Stimulated activated CD4-positive, alpha-beta T cell treated with anti-CD3 and anti-CD28 coated beads, TNF-alpha, amount 100 ng/mL, for 24 hours (primary cell): Measurements from ENCODE around the gene LYRM7.
"Not testable (repeated sequence)": the region's sequence is repeated elsewhere in the genome, so short reads cannot be mapped to it uniquely, and the experiment has no call there.

ENCODE experiments used
- DNase-seq, 3 experiments: peaks; one replicate each; pipeline ENCODE4 v3.0.0-alpha.2; 2020; ENCODE audit warnings: low read depth in 3 of 3

LYRM7 gene

DNA sequence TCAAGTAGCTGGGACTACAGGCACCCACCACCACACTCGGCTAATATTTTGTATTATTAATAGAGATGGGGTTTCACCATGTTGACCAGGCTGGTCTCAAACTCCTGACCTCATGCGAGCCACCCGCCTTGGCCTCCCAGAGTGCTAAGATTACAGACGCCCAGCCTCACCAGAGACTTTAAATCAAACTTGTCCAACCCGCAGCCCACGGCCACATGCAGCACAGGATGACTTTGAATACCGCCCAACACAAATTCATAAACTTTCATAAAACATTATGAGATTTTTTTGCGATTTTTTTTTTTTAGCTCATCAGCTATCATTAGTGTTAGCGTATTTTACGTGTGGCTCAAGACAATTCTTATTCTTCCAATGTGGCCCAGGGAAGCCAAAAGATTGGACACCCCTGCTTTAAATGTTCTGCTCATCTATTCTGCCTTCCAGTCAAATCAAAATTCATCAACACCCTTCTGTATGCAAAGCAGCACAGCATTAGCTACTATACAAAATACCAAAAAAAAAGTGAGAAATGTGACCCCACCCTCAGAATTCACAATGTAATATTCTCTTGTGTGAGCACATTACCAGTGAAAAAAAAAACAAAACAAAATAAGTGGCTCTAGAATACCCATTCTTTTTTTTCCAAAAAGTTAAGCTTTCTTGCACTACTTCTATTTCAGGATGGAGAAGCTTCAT, 50.4 kb downstream of the LYRM7 start:
- DNase-seq, result no peak

DNA sequence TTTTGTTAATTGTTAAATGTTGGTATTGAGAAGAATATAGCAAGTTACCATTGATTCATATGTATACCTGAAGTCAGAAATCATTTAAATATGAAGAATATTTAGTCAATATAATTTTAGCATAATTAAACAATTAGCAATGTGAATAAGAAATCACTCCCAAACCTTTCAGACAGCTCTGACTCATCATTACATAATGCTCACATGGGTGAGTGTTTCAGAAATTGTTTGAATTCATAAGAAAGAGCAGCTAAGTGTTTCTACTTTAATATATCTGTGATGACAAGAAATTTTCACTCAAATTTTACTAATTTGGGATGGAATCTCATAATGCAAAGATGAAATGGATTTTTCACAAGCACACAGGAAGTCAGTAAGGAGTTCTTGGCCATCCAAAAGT, 51.1 kb downstream of the LYRM7 start:
- DNase-seq, result no peak

DNA sequence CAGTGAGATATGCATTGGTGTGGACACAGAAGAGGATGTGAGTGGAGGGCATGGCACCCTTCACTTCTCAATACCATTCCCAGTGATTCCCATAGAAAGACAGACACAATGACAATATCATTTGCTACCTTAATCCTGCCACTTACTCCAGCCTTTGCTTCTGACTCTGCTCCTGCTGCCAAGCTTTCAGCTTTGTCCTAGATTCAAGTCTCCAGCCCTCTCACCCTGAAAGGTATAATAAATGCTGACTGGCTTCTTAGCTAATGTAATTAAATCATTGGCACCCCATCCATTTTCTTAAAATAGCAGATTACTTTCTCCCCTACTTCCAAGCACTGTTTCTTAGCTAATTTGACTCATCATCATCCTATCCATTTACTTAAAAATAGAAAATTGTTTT, 52.0 kb downstream of the LYRM7 start:
- no peak for DNase-seq

DNA sequence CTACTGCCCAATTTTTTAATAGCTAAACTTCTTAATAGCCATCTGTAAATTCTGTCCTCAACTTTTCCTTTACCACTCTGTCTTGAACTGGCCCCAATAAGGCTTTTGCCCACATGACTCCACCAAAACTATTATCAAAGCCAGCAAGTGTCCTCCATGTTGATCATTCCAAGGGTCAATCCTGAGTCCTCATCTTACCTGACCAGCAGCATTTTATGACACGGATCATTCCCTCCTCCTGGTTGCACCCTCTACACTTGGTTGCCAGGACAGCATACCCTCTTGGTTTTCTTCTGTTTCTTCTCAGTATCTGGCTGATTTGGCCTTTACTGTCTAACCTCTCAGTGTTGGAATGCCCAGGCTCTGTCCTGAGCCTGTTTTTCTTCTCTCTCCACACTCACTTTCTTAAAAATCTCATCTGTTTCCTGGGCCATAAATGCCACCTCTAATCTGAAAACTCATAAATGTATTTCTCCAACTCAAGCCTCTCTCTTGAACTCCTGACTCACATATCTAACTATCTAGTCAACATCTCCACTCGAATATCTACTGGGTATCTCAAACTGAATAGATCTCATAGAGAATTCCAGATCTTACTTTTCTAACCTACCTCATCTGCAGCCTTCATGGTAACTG, 53.1 kb downstream of the LYRM7 start:
- no peak for DNase-seq

DNA sequence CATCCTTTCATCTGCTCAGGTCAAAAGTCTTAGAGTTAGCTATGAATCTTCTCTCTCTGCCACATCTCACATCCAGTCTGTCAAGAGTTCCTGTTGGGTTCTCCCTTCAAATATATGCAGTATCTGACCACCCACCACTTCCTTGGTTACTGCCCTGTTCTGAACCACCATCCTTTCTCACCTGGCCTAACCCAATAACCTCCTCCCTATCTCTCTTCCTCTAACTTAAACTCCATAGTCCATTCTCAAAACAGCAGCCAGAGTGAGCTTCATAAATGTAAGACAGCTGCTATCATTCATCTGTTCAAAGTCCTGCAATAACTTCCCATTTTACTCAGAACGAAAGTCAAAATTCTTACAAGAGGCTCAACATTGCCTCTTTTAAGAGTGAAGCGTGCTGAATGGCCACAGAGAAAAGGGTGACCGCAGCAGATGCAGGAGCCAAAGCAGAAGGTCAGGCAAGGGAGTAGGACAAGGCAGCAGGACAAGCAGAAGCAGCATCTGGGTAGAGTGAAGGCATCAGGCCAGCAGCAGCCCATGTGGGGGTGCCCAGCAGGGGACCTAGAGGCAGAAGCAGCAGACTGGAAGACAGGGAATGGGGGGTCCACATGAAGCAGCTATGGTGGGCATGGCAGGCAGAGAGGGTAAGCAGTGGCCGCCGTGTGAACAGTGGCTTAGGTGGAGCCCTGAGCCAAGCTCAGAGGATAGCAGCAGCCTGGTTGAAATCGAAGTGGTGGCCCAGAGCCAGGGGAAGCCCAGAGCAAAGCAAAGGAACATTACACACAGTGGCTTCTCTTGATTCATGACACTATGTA, 53.9 kb downstream of the LYRM7 start:
- no peak for DNase-seq

DNA sequence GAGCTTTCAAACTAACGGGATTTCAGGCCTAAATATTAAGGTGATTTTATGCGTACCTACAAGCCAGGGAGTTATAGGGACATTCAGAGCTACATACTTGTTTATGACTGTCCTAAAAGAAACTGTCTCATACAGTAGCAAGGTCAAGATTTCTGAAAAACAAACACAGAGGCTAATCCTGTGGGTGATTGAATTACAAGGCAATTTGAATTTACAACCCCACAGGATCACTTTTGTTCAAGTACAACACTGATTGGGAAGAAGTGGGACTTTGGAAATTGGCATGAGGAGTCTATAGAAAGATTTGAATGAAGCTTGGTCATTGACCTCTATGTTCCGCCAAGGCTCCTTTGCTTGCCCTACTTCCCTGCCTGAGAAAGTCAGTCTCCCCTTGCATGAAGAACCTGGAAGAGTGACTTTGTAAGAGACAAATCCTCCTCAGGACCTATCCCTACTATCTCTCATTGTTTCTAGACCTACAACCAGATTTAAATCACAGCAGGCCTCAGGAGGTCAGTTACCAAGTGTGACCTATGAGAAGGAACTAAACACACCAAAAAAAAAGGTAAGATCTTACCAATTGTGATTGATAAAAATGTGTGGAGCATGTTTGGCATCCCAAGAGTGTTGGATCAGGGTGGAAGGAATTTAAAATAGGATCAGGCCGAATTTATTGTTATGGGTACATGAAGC, 54.7 kb downstream of the LYRM7 start:
- no peak for DNase-seq

DNA sequence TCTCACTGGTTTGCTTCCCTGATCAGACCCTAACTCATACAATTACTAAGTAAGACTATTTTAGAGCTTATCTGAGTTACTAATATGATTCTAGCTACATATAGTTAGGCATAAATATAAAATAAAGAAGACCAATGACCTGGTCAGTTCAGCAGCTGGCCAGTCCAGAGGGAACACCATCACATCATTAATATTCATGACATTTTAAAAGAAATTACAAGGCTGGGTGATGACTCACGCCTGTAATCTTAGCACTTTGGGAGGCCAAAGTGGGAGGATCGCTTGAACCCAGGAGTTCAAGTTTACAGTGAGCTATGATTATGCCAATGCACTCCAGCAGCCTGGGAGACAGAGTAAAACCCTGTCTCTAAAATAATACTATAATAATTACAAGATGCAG, 56.2 kb downstream of the LYRM7 start:
- DNase-seq, result no peak

DNA sequence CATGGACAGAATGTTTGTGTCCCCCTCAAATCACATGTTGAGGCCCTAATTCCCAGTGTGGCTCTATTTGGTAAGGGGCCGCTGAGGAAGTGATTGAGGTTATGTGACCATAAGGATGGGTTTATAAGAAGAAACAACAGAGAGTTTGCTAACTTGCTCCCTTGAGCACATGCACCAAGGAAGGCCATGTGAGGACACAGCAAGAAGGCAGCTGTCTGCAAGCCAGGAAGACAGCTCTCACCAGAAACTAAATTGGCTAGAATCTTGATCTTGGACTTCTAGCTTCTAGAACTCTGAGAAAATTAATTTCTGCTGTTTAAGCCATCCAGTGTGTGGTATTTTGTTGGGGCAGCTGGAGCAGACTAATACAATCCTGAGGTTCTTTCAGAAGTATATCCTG, 57.9 kb downstream of the LYRM7 start:
- no peak for DNase-seq

DNA sequence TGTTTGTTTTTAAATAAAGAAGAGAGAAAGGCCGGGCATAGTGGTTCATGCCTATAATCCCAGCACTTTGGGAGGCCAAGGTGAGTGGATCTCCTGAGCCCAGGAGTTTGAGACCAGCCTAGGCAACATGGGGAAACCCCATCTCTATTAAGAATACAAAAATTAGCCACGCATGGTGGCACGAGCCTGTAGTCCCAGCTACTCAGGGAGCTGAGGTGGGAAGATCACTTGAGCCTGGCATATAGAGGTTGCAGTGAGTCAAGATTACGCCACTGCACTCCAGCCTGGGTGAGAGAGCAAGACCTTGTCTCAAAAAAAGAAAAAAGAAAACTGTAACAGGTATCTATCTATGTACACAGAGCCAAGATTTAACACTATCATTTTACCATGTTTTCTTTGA, 58.9 kb downstream of the LYRM7 start:
- DNase-seq, result no peak

DNA sequence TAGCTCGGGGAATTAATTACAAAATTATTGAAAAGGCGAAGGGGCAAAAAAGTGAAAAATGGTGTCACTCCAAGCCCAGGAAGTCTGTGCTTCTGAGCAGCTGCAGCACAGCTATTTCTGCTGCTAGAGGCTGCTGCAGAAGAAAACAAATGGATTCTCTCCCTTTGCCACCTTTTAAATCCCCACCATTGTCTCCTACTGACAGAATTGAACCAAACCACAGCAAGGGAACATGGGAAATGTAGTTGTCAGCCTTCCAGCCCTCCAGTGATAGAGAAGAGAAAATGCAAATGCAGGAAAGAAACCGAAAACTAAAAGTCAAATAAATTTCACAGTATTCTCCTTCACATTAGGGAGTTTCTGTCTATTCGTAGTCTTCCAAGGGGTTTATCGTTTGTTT, 59.7 kb downstream of the LYRM7 start:
- no peak for DNase-seq

DNA sequence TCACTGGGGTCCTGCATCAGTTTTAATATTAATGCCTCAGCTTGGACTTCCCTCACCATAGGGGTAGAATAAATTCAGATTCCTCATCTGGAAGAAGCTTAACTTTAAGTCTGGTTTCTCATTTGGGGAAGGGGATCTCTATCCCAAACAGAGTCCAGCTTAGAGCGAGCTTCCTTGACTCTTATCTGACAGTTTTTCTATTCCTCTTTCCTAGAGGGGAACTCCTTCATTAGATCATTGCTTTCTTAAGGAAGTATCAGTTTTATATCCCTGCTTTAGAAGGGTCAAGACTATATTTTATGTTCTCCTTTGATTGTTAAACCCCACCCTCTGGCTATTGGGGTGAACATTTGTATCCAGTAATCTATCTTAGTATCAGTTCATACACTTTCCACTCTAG, 68.9 kb downstream of the LYRM7 start:
- no peak for DNase-seq

DNA sequence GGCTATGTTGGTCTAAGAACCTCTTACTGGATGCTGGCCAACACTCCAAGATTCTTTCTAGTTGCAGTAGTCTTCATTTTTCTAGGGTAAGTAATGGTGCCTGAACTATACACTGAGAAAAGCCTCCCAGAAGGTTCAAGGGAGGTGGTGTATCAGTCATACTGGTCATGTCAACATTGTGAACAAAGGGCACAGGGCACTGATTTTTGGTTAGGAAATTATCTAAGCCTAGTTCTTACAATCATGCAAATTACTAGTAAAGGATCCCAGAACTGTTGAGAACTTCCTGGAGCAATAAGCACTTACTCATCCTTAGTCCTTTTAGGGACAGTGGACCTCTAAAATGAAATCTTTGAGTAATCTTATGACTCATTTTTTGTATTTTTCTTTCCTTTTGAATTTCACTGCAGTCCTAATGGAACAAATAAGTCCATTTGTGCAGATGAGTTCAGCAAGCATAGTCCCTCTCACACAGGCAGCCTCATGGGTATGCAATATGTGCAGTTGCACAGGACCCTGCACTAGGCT, 72.0 kb downstream of the LYRM7 start:
- DNase-seq, result no peak

DNA sequence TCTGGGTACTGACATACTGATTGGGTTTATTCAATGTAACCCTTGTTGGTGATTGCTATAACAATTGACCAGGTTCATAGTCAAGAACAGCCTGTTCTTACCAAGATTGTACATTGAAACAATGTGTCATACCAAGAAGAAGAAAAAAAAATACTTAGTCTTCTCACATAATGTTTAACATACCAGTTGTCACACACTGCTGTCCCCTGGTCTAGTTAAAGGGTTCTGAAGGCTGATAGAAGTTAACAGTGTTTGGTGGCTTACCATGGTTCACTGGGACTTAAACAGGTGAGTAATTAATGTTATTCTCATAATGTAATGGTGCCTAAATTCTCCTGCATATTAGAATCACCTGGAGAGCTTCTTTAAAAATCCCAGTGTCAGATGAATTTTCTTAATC, 74.6 kb downstream of the LYRM7 start:
- no peak for DNase-seq

DNA sequence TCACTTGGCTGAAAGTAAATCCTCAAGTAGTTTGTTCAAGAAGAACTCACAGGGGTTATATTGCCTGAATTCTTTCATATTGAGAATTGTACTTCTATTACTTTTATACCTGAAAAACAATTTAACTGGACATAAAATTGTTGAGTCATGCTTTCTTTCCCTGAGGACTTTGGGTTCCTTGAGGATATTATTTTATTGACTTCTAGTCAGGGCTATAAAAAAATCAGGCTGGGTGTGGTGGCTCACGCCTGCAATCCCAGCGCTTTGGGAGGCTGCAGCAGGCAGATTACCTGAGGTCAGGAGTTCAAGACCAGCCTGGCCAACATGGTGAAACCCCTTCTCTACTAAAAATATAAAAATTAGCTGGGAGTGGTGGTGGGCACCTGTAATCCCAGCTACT, 75.2 kb downstream of the LYRM7 start:
- DNase-seq, result no peak

DNA sequence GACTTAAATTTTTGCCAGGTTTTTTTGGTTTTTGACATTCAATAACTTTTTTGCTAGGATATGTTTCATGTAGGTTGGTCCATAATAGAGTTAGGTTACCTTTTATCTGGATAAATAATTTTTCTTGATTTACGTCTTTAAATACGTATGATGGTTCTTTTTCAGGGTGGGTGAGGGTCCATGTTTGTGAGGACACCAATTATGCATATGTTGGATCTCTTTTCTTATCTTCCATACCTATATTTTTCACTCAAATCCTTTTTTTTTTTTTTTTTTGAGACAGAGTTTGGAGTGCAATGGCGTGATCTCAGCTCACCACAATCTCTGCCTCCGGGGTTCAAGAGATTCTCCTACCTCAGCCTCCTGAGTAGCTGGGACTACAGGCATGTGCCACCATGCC, 75.8 kb downstream of the LYRM7 start:
- DNase-seq, result no peak

DNA sequence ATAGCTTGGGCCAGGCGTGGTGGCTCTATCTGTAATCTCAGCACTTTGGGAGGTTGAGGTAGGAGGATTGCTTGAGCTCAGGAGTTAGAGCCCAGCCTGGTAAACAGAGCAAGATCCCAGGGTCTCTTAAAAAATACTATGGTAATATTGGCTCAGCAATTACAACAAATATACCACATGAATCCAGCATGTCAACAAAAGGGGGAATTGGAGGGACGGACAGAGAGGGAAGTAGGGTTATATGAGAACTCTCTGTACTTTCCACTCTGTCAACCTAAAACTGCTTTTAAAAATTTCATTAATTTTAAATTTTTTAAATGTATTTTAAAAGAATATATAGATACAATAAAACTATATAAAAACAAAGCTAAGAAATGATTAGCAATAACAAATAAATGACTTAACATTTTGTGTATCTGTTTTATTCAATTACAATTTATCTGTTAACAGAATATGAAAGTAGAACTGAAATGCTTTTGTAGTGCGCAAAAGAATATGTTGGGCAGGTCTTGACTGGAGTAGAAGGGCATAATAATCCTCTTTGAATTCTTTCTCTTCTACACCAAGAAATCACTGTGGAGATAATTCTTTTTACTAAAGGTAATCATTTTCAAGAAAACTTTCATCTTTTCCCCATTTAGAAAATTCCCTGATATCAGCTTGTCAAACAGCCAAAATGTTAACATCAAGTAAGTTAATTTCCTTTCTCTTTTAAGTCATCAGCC, 80.2 kb downstream of the LYRM7 start:
- no peak for DNase-seq

DNA sequence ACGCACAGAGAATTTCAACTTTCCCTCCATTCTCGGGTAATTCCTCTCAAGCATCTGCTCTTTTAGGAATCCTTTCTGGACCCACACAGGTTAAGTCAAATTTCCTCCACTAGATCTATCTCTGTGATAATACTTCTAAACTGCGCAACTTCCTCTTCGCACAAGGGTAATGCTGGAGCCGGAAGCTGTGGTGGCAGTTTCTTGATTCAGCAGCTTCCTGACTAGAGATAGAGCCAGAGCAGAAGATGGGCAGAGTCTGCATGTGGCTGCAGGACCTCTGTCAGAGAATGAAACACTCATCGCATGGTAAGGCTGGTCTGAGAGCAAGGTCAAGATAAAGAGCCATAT, 82.1 kb downstream of the LYRM7 start:
- DNase-seq, result peak in 2 of 3 experiments; percentile 59 to 72

DNA sequence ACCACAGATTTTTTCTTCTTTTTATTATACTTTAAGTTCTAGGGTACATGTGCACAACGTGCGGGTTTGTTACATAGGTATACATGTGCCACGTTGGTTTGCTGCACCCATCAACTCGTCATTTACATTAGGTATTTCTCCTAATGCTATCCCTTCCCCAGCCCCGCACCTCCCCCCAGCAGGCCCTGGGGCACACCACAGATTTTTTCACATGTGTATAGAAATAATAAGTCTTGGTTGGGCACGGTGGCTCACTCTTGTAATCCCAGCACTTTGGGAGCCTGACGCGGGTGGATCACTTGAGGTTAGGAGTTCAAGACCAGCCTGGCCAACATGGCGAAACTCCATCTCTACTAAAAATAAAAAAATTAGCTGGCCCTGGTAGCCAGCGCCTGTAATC, 83.3 kb downstream of the LYRM7 start:
- DNase-seq, result not testable (repeated sequence)

DNA sequence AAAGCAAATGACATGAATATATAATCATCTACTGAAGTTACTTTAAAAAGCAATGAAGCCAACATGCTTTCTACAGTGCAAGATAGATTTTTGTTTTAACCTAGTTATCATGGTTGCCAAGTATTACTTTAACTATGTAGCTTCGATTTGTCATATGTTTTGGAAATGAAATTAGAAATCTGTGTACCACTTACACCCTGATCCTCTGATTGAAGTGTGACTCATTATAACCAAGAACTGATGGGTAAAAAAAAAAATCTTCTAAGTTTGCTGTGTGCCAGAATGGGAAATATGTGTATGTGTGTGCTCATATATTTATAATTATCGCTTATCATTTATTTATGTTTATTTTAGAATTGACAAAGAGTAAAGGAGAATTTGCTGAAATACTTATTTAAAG, 84.0 kb downstream of the LYRM7 start:
- no peak for DNase-seq
